HCT116 (cell line): ENCODE results near the gene ALLC. TPM values are rescaled to one million over a fixed set of nuclear protein-coding genes. Genes with fewer than 3 reads are reported as not detected.

Experiments
- ATAC-seq: fragments of 200-7000 bp; cut with Tn5 transposase; 2 replicates; pipeline ENCODE4 v1.9.1; 2020; ENCODE audit warnings: mild to moderate bottlenecking, moderate library complexity
- BruUV-seq: library from RNA; stranded (reverse); fragments of 400-500 nt; replicated peaks from 2 replicates; lab custom pipeline; 2021; lab: Mats Ljungman, UMichigan
- CTCF ChIA-PET: fragments of 300-600 bp; sonication (Branson Sonifier 250); formaldehyde crosslinking; loops from one replicate; lab custom pipeline; 2021; ENCODE audit warnings: antibody characterized with exemption; lab: Charles Lee
- POLR2A ChIA-PET: fragments of 300-600, 350-600 bp; sonication (Branson Sonifier 250); formaldehyde crosslinking; loops from one replicate; lab custom pipeline; 2021; ENCODE audit warnings: antibody characterized with exemption; lab: Charles Lee
- RAD21 ChIA-PET, 2 experiments: fragments of 300-600 bp; sonication (Branson Sonifier 250); formaldehyde crosslinking; loops; one replicate each; lab custom pipeline; 2023; ENCODE audit warnings: low total read pairs in 2 of 2; ENCODE audit not compliant: uncharacterized antibody in 2 of 2, unreplicated experiment in 2 of 2, low non-redundant PET in 1 of 2; lab: Charles Lee
- DNase-seq: peaks from one replicate; pipeline ENCODE4 v3.0.0-alpha.2; 2010; ENCODE audit warnings: low read depth, low spot score
- H2AFZ ChIP-seq: fragments of 200-600 bp; shearing (Covaris generic), sonication (generic); 2 replicates; pipeline ENCODE4 v1.6.1; 2017; ENCODE audit warnings: low read depth, mixed run types, mixed read lengths, antibody characterized with exemption, low read length; ENCODE audit not compliant: poor library complexity, severe bottlenecking
- H3K27ac ChIP-seq: 2 replicates; pipeline ENCODE4 v1.5.1; 2012; ENCODE audit warnings: low read depth, low read length
- H3K27me3 ChIP-seq: fragments of 200-600 bp; sonication (generic); 2 replicates; pipeline ENCODE4 v1.6.1; 2016; ENCODE audit warnings: mixed run types, low read length, mixed read lengths; ENCODE audit not compliant: insufficient read depth
- H3K36me3 ChIP-seq, 2 experiments: fragments of 200-500 bp in 1 of 2; fragments of 200-600 bp in 1 of 2; sonication (Bioruptor generic) in 1 of 2; sonication (generic) in 1 of 2; 2 replicates each; pipeline versions ENCODE4 v1.5.1 to v1.6.1; 2014 to 2016; ENCODE audit warnings: low read length in 2 of 2, inconsistent platforms in 1 of 2, mixed read lengths in 1 of 2, mixed run types in 1 of 2; ENCODE audit not compliant: insufficient read depth in 2 of 2, control insufficient read depth in 1 of 2
- H3K4me1 ChIP-seq, 2 experiments: fragments of 200-600 bp in 1 of 2; sonication (generic) in 1 of 2; 2 replicates each; pipeline versions ENCODE4 v1.5.1 to v1.6.1; 2012 to 2017; ENCODE audit warnings: low read length in 2 of 2, inconsistent platforms in 1 of 2, mild to moderate bottlenecking in 1 of 2, mixed read lengths in 1 of 2, mixed run types in 1 of 2, moderate library complexity in 1 of 2; ENCODE audit not compliant: insufficient read depth in 2 of 2, control insufficient read depth in 1 of 2
- H3K4me2 ChIP-seq: fragments of 200-600 bp; sonication (generic); 2 replicates; pipeline ENCODE4 v1.6.1; 2017; ENCODE audit warnings: mixed run types, low read length, mixed read lengths
- H3K4me3 ChIP-seq, 2 experiments: fragments of 200-600 bp in 1 of 2; sonication (generic) in 1 of 2; replicated peaks in 1 of 2; 2 replicates each; pipeline ENCODE4 v1.5.1; 2011 to 2016; ENCODE audit warnings: low read length in 2 of 2, control low read depth in 1 of 2, low read depth in 1 of 2, mild to moderate bottlenecking in 1 of 2, mixed read lengths in 1 of 2, mixed run types in 1 of 2
- H3K79me2 ChIP-seq: fragments of 200-600 bp; sonication (generic); 2 replicates; pipeline ENCODE4 v1.6.1; 2017; ENCODE audit warnings: mild to moderate bottlenecking, mixed run types, low read length, moderate library complexity, mixed read lengths; ENCODE audit not compliant: insufficient read depth
- H3K9ac ChIP-seq: fragments of 200-600 bp; sonication (generic); 2 replicates; pipeline ENCODE4 v1.6.1; 2016; ENCODE audit warnings: low read length, mixed read lengths
- H3K9me2 ChIP-seq: fragments of 200-600 bp; sonication (generic), shearing (Covaris generic); 2 replicates; pipeline ENCODE4 v1.6.1; 2017; ENCODE audit warnings: mixed run types, mild to moderate bottlenecking, moderate library complexity; ENCODE audit not compliant: insufficient read depth
- H3K9me3 ChIP-seq, 2 experiments: fragments of 200-500 bp in 1 of 2; fragments of 200-600 bp in 1 of 2; sonication (Bioruptor generic) in 1 of 2; sonication (generic) in 1 of 2; 2 replicates each; pipeline ENCODE4 v1.6.1; 2014 to 2017; ENCODE audit warnings: low read length in 2 of 2, mixed read lengths in 2 of 2, inconsistent platforms in 1 of 2, low read depth in 1 of 2, mild to moderate bottlenecking in 1 of 2, mixed run types in 1 of 2, moderate library complexity in 1 of 2; ENCODE audit not compliant: control insufficient read depth in 1 of 2, insufficient read depth in 1 of 2
- H4K20me1 ChIP-seq: fragments of 200-600 bp; sonication (generic), shearing (Covaris generic); 2 replicates; pipeline ENCODE4 v1.6.1; 2017; ENCODE audit warnings: mixed run types, mild to moderate bottlenecking, moderate library complexity; ENCODE audit not compliant: insufficient read depth
- EGR1 ChIP-seq: IDR thresholded peaks from 2 replicates; pipeline ENCODE4 v1.6.1; 2012; ENCODE audit warnings: low read depth
- POLR2AphosphoS5 ChIP-seq: IDR thresholded peaks from 2 replicates; pipeline ENCODE4 v1.6.1; 2011; ENCODE audit warnings: mild to moderate bottlenecking, low read depth, low read length, moderate library complexity
- ZNF274 ChIP-seq: fragments of 200-500 bp; sonication (Bioruptor generic); IDR thresholded peaks from 2 replicates; pipeline ENCODE4 v1.6.1; 2014; ENCODE audit warnings: mild to moderate bottlenecking, low read depth, low read length, inconsistent platforms
- intact Hi-C: fragments of 100-400 bp; cut with micrococcal nuclease; formaldehyde crosslinking; loops from 2 replicates; pipeline ENCODE4 v1.10.0; 2022
- total RNA-seq: library from RNA; stranded (reverse); gene quantifications from one replicate; pipeline ENCODE4 v1.2.1, GENCODE V29; 2021; ENCODE audit not compliant: unreplicated experiment

ALLC gene
- total RNA-seq, 1 experiment from 2014 or later: not detected

DNA sequence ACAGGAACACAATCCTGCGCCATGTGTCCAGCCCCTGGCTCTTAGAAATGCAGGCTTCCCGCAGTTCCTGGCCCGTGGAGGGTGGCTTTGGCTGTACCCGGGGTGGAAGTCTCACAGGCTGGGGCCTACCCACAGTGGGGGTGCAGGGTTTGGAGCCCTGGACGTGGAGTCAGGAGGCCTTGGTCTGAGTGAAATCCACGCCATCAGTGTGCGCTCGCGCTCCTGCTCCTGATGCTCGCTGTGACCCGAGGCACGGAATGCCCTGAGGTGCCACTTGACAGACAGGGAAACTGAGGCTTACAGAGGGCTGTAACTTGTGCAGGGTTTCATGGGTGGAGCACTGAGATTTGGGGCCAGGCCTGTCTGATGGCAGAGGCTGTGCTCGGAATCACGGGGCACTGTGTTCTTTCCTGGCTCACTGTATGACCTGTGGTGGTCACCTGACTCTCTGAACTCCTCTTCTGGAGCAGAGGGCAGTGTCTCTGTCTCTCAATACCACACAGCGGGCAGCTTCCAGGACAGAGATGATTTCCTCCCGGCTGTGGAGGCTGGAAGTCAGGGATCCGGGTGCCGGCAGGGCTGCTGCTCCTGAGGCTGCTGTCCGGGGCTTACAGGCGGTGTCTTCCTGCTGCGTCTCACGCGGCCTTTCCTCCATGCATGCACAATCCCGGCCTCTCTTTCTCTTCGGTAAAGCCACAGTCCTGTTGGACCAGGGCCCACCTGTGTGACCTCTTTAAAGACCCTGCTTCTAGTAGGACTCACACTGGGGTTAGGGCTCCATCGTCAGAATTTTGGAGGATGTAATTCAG, 25.9 kb upstream of the ALLC start:
- no peaks in the 10 kb centered on the region for H3K79me2 ChIP-seq
- DNase-seq (no peak), ATAC-seq (no peak)
- H3K27me3 ChIP-seq: no peaks in the 10 kb centered on the region
- no peak overlapping the region for H3K4me2 ChIP-seq
- no peak overlapping the region for H3K9ac ChIP-seq
- ChIA-PET RAD21 (no interaction called here), CTCF (no interaction called here), POLR2A (no interaction called here)
- no peaks in the 10 kb centered on the region for H4K20me1 ChIP-seq
- H3K36me3 ChIP-seq: no peaks in the 10 kb centered on the region
- no peak overlapping the region for H2AFZ ChIP-seq
- intact Hi-C loops: no loop called here
- H3K9me2 ChIP-seq: no peaks in the 10 kb centered on the region
- H3K9me3 ChIP-seq: no peaks in the 10 kb centered on the region
- peaks cover 0 to 6% of the 10 kb centered on the region in 2 experiments; a peak in 2 of 4 replicates for H3K4me1 ChIP-seq
- no peak overlapping the region for H3K4me3 ChIP-seq
- TF ChIP-seq EGR1: no peak
- no peak for TF ChIP-seq ZNF274
- no TSS peak for BruUV-seq
- H3K27ac ChIP-seq: no peak overlapping the region

GRCh38 chr2:3633089-3633981, 24.7 kb upstream of the ALLC start:
- no peak for DNase-seq
- Histone ChIP-seq H3K9me2 (no peaks in the 10 kb centered on the region), H3K4me1 (peaks cover 0 to 6% of the 10 kb centered on the region in 2 experiments; a peak in 2 of 4 replicates), H4K20me1 (no peaks in the 10 kb centered on the region), H3K79me2 (no peaks in the 10 kb centered on the region), H3K36me3 (no peaks in the 10 kb centered on the region), H3K27me3 (no peaks in the 10 kb centered on the region), H3K4me2 (no peak overlapping the region), H3K4me3 (no peak overlapping the region), H2AFZ (no peak overlapping the region), H3K9me3 (no peaks in the 10 kb centered on the region), H3K27ac (no peak overlapping the region), H3K9ac (no peak overlapping the region)
- no peak for TF ChIP-seq POLR2AphosphoS5
- POLR2A ChIA-PET: no interaction called here
- intact Hi-C loops: no loop called here
- RAD21 ChIA-PET: no interaction called here
- ATAC-seq: no peak
- no TSS peak for BruUV-seq
- CTCF ChIA-PET: no interaction called here
